GM18861 (cell line): ENCODE results near the gene OR6B3.
A peak's percentile ranks its signal among the peaks of the same experiment; 100 is the strongest.
"Not testable (repeated sequence)": the region's sequence is repeated elsewhere in the genome, so short reads cannot be mapped to it uniquely, and the experiment has no call there.

Source experiments
- ATAC-seq: cut with Tn5 transposase; IDR thresholded peaks from one replicate; pipeline ENCODE4 v1.9.1; 2021; ENCODE audit not compliant: unreplicated experiment

OR6B3 gene

GRCh38 chr2:240044096-240044495 lies 9.2 kb downstream of the OR6B3 start:
- ATAC-seq = not testable (repeated sequence)

GRCh38 chr2:240043279-240043989 lies 9.9 kb downstream of the OR6B3 start:
- no peak for ATAC-seq

GRCh38 chr2:240042740-240043139 lies 10.6 kb downstream of the OR6B3 start:
- no peak for ATAC-seq

- ATAC-seq = no peak
These were observed 12.0 kb downstream of the OR6B3 start for GRCh38 chr2:240041363-240041762.

GRCh38 chr2:240037358-240037757 lies 16.0 kb downstream of the OR6B3 start:
- no peak for ATAC-seq

DNA sequence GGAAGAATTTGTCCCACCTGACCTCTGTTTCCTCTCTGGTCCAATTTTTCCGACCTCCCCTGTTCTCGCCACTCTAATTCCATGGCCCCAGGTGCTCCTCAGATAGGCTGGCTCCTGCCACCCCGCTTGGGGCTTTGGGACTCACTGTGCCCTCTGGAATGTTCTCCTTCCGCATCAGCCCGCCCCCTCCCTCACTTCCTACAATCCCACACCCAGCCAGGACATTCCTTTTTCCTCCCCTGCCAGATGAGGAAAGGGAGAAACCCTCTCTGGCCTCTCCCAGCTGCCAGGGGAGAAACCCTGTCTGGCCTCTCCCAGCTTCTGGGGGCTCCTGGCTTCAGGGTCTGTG lies 20.0 kb downstream of the OR6B3 start:
- no peak for ATAC-seq

GRCh38 chr2:240032406-240033329 lies 20.7 kb downstream of the OR6B3 start:
- no peak for ATAC-seq

- no peak for ATAC-seq
These were observed 22.8 kb downstream of the OR6B3 start, which contains the start of gene OR6B2 for GRCh38 chr2:240030379-240031094. Gene OR6B2, minus strand, starts transcription at chr2:240030429. Its CDS starts 0 bp downstream, at chr2:240030429.

DNA sequence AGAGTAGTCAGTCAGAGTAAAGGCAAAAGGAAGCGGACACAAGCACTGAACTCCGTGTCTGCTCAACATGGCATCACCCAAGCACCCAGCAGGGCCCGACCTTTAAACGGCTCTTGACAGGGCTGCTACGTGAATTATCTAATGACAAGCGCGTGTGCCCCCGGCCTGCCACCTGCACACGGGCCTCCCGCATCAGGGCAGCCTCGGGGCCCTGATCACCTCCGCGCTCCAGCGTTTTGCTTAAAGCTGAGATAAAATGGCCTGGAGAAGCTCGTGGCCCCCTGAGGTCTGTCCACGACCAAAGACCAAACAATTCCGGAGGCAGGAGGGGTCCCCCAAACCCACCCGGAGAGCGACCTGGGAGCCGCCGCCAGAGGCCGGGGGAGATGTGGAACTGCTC lies 28.6 kb downstream of the OR6B3 start:
- peak; percentile 10 for ATAC-seq

- no peak for ATAC-seq
These were observed 29.5 kb downstream of the OR6B3 start for GRCh38 chr2:240023792-240024191.

DNA sequence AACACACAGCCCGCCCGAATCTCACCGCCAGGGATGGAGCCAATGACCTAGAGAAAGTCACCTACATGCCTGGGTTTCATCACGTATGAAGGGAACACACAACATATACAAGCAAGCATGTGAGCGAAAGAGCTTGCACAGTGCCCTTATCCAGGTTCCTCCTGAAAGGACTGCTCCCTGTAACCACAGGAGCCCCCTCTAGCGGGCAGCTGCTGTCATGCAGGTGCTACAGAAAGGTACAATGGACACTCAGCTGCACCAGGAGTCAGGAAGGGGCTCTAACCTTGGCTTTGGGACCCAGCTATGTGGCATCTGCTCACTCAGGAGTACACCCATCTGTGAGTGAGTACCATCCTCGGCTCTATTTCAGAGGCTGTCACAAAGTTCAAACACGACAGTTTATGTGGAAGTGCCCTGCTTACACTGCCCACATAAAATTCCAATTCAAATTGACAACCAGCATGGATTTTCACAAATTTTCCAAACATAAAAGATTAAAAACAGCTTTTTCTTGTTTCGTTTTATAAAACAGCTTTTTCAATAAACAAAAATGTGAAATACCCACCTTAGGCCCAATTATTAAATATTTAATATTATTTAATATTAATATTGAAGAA lies 31.7 kb downstream of the OR6B3 start:
- no peak for ATAC-seq

DNA sequence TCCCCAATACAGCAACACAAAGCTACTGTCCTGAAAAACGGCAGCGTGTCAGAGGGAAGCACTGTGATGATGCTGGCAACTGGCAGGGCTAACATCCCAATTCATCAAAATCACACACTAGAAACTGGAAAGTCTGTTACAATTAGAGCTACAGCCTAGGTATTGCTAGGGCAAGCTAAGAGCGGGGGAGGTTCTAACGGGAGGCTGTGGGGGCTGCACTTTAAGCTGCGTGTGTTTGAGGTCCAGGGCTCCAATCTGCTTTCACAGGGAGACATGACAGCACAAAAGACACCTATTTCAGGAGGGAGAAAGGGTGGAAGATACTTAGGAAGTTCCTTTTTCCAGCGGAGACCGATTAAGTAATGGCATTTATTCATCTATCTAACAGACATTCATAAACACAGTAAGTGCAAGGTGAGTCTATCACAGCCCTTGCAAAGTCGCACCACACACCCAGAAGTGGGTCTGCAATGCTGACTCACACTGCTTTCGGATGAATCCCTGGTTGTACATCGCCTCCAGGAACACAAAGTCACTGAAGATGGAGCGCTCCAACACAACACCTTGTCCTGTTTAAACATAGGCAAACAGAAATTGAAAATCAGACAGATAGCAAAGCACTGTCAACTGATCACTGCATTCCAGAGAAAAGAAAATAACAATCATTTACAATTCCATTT lies 35.1 kb downstream of the OR6B3 start:
- no peak for ATAC-seq

DNA sequence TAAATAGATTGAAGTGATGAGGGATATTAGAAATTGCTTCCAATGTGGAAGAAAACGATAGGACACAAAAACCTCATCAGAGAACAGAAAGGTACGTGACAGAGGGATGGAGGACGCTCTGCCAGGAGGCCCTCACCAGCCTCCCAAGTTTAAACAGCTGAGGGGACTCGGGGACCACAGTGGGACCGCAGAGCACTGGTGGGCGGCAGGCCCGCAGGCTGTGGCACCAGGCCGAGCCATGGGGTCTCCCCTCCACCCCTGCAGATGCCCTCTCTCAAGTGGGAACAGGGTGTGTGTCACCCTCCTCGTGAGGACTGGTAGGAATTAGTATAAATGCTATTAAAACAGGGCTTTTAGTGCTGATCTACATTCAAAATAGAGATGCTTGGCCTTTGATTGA lies 39.0 kb downstream of the OR6B3 start:
- no peak for ATAC-seq

DNA sequence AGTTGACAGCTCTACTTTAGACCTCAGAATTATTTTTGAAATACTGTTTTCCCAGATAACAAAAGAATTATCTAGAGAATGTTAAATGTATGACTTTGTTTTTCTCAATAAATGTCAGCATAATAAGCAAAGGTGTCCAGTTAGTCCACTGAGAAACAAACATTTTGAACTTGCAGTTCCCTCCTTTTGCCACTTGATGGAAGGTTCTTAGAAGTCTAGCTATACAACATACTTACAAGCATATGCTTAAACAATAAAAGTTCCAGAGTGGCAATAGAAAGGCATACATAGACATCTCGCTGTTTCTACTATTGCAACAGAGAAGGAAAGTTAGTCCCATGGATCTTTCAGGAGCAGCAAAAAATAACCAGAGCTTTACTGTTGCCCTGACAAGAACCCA lies 40.0 kb downstream of the OR6B3 start:
- ATAC-seq = no peak

GRCh38 chr2:240002983-240003382 lies 50.3 kb downstream of the OR6B3 start:
- ATAC-seq = no peak

GRCh38 chr2:240000671-240001070 lies 52.6 kb downstream of the OR6B3 start:
- ATAC-seq = no peak

DNA sequence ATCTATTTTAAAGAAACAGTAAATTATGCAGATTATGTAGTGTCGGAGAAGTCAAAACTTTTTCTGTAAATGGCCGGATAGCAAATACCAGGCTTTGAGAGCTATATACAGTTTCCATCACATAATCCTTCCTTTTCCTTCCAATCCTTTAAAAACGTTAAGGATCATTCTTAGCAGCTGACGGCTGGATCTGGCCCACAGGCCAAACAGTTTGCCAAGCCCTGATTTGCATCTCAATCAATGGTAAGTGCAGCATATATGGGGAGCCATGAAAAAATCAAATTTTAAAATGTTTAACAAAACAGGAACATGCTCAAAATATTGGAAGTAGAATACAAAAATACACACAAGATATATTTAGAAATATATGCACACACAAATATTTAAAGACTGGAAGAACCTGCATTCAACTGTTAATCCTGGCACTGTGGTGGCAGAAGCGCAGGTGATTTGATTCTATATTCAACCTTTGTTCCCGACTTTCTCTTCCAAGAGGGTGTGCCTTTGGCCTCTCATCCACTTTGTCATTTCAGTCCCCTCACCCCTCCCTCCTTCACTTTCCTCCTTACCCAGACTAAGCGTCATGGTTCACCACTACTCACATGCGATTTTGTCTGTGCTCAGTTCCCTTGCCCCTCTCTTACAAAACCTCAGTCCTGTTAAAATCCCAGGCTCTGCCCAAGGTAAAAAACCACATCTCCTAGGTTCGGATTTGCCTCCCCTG lies 55.5 kb downstream of the OR6B3 start:
- no peak for ATAC-seq
